H9 (cell line): ENCODE data around the gene ARF1. TPM values are rescaled to one million over a fixed set of nuclear protein-coding genes. Genes with fewer than 3 reads are reported as not detected.

Experiments used
- DNase-seq: peaks from one replicate; pipeline ENCODE4 v3.0.0-alpha.2; 2017
- H2AFZ ChIP-seq: one replicate; pipeline ENCODE4 v1.6.1; 2013; ENCODE audit warnings: mild to moderate bottlenecking, low read length, control low read depth, moderate library complexity
- H2AK5ac ChIP-seq: 2 replicates; pipeline ENCODE4 v1.6.1; 2013; ENCODE audit warnings: low read length, control low read depth, mixed read lengths; ENCODE audit not compliant: insufficient read length
- H2BK120ac ChIP-seq: one replicate; pipeline ENCODE4 v1.6.1; 2013; ENCODE audit warnings: low read depth, mild to moderate bottlenecking, low read length, control low read depth, inconsistent platforms; ENCODE audit not compliant: poor library complexity, severe bottlenecking
- H2BK12ac ChIP-seq: 2 replicates; pipeline ENCODE4 v1.6.1; 2013; ENCODE audit warnings: low read length, control low read depth, mixed read lengths, low read depth; ENCODE audit not compliant: insufficient read length
- H2BK15ac ChIP-seq: 2 replicates; pipeline ENCODE4 v1.6.1; 2013; ENCODE audit warnings: low read depth, low read length, control low read depth
- H2BK20ac ChIP-seq: one replicate; pipeline ENCODE4 v1.6.1; 2013; ENCODE audit warnings: low read depth, mild to moderate bottlenecking, low read length, control low read depth, inconsistent platforms; ENCODE audit not compliant: poor library complexity, severe bottlenecking
- H2BK5ac ChIP-seq: 2 replicates; pipeline ENCODE4 v1.6.1; 2013; ENCODE audit warnings: low read length, control low read depth, mixed read lengths; ENCODE audit not compliant: insufficient read length
- H3K14ac ChIP-seq: 2 replicates; pipeline ENCODE4 v1.6.1; 2013; ENCODE audit warnings: low read length, control low read depth; ENCODE audit not compliant: insufficient read depth
- H3K18ac ChIP-seq: 2 replicates; pipeline ENCODE4 v1.6.1; 2013; ENCODE audit warnings: low read depth, mild to moderate bottlenecking, mixed read lengths, low read length, control low read depth; ENCODE audit not compliant: insufficient read length
- H3K23ac ChIP-seq: 2 replicates; pipeline ENCODE4 v1.6.1; 2013; ENCODE audit warnings: low read length, control low read depth, mixed read lengths, low read depth; ENCODE audit not compliant: insufficient read length
- H3K23me2 ChIP-seq: 2 replicates; pipeline ENCODE4 v1.6.1; 2013; ENCODE audit warnings: low read depth, mild to moderate bottlenecking, mixed read lengths, low read length, control low read depth; ENCODE audit not compliant: insufficient read length, poor library complexity, severe bottlenecking
- H3K27ac ChIP-seq: 2 replicates; pipeline ENCODE4 v1.5.1; 2013; ENCODE audit warnings: low read length, control low read depth, mixed read lengths, low read depth; ENCODE audit not compliant: insufficient read length
- H3K27me3 ChIP-seq: 2 replicates; pipeline ENCODE4 v1.6.1; 2013; ENCODE audit warnings: low read length, control low read depth, inconsistent platforms; ENCODE audit not compliant: insufficient read depth
- H3K4ac ChIP-seq: 2 replicates; pipeline ENCODE4 v1.6.1; 2013; ENCODE audit warnings: low read depth, mild to moderate bottlenecking, control low read depth, inconsistent platforms, low read length, moderate library complexity
- H3K4me1 ChIP-seq: 2 replicates; pipeline ENCODE4 v1.6.1; 2013; ENCODE audit warnings: low read length, control low read depth, inconsistent platforms; ENCODE audit not compliant: insufficient read depth
- H3K4me2 ChIP-seq: 2 replicates; pipeline ENCODE4 v1.6.1; 2013; ENCODE audit warnings: low read length, control low read depth, mixed read lengths; ENCODE audit not compliant: insufficient read length, insufficient read depth
- H3K56ac ChIP-seq: 2 replicates; pipeline ENCODE4 v1.6.1; 2013; ENCODE audit warnings: low read depth, mild to moderate bottlenecking, mixed read lengths, low read length, control low read depth; ENCODE audit not compliant: insufficient read length
- H3K79me1 ChIP-seq: 2 replicates; pipeline ENCODE4 v1.6.1; 2013; ENCODE audit warnings: low read depth, mild to moderate bottlenecking, moderate library complexity, low read length, control low read depth, inconsistent platforms; ENCODE audit not compliant: insufficient read depth, poor library complexity, severe bottlenecking
- H3K79me2 ChIP-seq: 2 replicates; pipeline ENCODE4 v1.6.1; 2013; ENCODE audit warnings: low read length, control low read depth, inconsistent platforms; ENCODE audit not compliant: insufficient read depth
- H3K9ac ChIP-seq: 2 replicates; pipeline ENCODE4 v1.6.1; 2013; ENCODE audit warnings: low read length, control low read depth, mixed read lengths; ENCODE audit not compliant: insufficient read length; ENCODE audit errors: extremely low read depth
- H3K9me3 ChIP-seq: one replicate; pipeline ENCODE4 v1.6.1; 2013; ENCODE audit warnings: low read depth, low read length, inconsistent platforms; ENCODE audit not compliant: control insufficient read depth
- H3T11ph ChIP-seq: one replicate; pipeline ENCODE4 v1.6.1; 2013; ENCODE audit warnings: mild to moderate bottlenecking, low read length, control low read depth, inconsistent platforms
- H4K20me1 ChIP-seq: one replicate; pipeline ENCODE4 v1.6.1; 2013; ENCODE audit not compliant: control insufficient read depth, insufficient read length, insufficient read depth
- H4K5ac ChIP-seq: 2 replicates; pipeline ENCODE4 v1.6.1; 2013; ENCODE audit warnings: low read depth, mild to moderate bottlenecking, mixed read lengths, low read length, control low read depth; ENCODE audit not compliant: insufficient read length
- H4K8ac ChIP-seq: replicated peaks from 2 replicates; pipeline ENCODE4 v1.6.1; 2013; ENCODE audit warnings: low read length, control low read depth, mixed read lengths, low read depth; ENCODE audit not compliant: insufficient read length
- H4K91ac ChIP-seq: 2 replicates; pipeline ENCODE4 v1.6.1; 2013; ENCODE audit warnings: low read depth, mild to moderate bottlenecking, moderate library complexity, mixed read lengths, low read length, control low read depth; ENCODE audit not compliant: insufficient read length
- H3K27ac Mint-ChIP-seq, 3 experiments: 2 replicates in 2 of 3; 3 replicates in 1 of 3; pipeline ENCODE4 v1.8.0; 2020 to 2021; ENCODE audit warnings: mixed read lengths in 3 of 3, mild to moderate bottlenecking in 1 of 3, moderate library complexity in 1 of 3
- H3K27me3 Mint-ChIP-seq: 2 replicates; pipeline ENCODE4 v1.8.0; 2021; ENCODE audit warnings: low read depth, mild to moderate bottlenecking, moderate library complexity, mixed read lengths
- H3K36me3 Mint-ChIP-seq, 3 experiments: 2 replicates in 2 of 3; 3 replicates in 1 of 3; pipeline ENCODE4 v1.8.0; 2020 to 2021; ENCODE audit warnings: low read depth in 3 of 3, mixed read lengths in 3 of 3; ENCODE audit not compliant: insufficient read depth in 1 of 3
- H3K4me1 Mint-ChIP-seq, 2 experiments: 2 replicates each; pipeline ENCODE4 v1.8.0; 2020; ENCODE audit warnings: mixed read lengths in 2 of 2
- H3K4me3 Mint-ChIP-seq, 2 experiments: 2 replicates in 1 of 2; 3 replicates in 1 of 2; pipeline ENCODE4 v1.8.0; 2020 to 2021; ENCODE audit warnings: mild to moderate bottlenecking in 2 of 2, mixed read lengths in 2 of 2, moderate library complexity in 1 of 2
- H3K9me3 Mint-ChIP-seq, 2 experiments: 2 replicates in 1 of 2; 3 replicates in 1 of 2; pipeline ENCODE4 v1.8.0; 2020; ENCODE audit warnings: mild to moderate bottlenecking in 2 of 2, mixed read lengths in 2 of 2, moderate library complexity in 1 of 2
- WGBS: extraction: QIAGEN DNeasy Blood & Tissue Kit; methylation state at CpG from one replicate; pipeline ENCODE4 v1.1.7; 2013; ENCODE audit warnings: missing lambda C conversion rate, low lambda C conversion rate, mixed read lengths; ENCODE audit not compliant: insufficient read length; ENCODE audit errors: extremely low coverage; 5-methylcytosine and 5-hydroxymethylcytosine counted together
- total RNA-seq: library from RNA; stranded (reverse); gene quantifications from 2 replicates; pipeline ENCODE4 v1.2.1, GENCODE V29; 2021
- TF ChIP-seq, protein P1 (sequence below): fragments of 200-600 bp; sonication (generic); conservative IDR thresholded peaks from 3 replicates; pipeline ENCODE4 v1.8.0; 2021; ENCODE audit warnings: antibody characterized with exemption, mild to moderate bottlenecking

ARF1 gene
- total RNA-seq, 1 experiment from 2014 or later: 258 TPM

DNA sequence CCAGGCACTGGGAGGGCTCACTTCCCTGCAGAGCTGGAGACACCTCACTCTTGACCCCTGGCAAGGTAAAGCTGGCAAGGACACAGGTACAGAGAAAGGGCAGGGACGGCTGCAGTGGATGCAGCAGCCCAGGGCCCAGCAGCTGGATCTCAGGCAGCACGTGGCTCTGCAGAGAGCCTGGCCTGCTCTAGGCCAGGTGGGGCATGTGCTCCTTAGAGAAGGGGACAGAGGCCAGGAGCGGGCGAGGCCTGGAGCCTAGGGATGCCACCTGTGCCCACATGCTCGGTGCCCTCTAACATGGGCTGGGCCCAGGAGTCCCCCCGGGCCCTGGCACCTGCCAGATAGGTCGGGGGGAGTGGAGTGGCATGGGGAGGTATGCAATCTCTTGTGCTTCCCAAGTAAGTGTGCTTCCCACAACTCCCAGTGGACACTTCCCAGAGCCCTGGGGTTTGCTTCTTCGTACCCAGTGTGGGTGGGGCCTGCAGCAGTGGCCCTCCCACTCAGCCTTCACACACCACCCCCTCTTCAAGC is 45.7 kb upstream of the ARF1 start:
- Mint-ChIP-seq H3K4me1 (peaks cover 2 to 12% of the 10 kb centered on the region in 2 experiments; a peak in 3 of 4 replicates), H3K27ac (no peak overlapping the region), H3K27me3 (peaks cover 63% of the 10 kb centered on the region), H3K9me3 (peaks cover 4 to 5% of the 10 kb centered on the region in 2 experiments; a peak in 4 of 5 replicates), H3K4me3 (peak overlapping the region in 1 of 2 experiments; percentile 60; a peak in 2 of 5 replicates), H3K36me3 (no peaks in the 10 kb centered on the region; a peak in 1 of 7 replicates)
- peaks cover 5% of the 10 kb centered on the region for H3K23me2 ChIP-seq
- no peak overlapping the region for H3K4ac ChIP-seq
- no peak overlapping the region for H2AFZ ChIP-seq
- no peak overlapping the region for H4K5ac ChIP-seq
- H3K27ac ChIP-seq: no peak overlapping the region
- H3T11ph ChIP-seq: no peak overlapping the region
- H4K8ac ChIP-seq: no peak overlapping the region
- H2BK5ac ChIP-seq: no peak overlapping the region
- H3K79me1 ChIP-seq: no peaks in the 10 kb centered on the region
- H4K91ac ChIP-seq: no peak overlapping the region
- H3K4me2 ChIP-seq: no peak overlapping the region
- H3K23ac ChIP-seq: no peak overlapping the region
- no CpG with 5 or more reads among the region's 8 CpGs for WGBS
- no peaks in the 10 kb centered on the region for H3K79me2 ChIP-seq
- H3K4me1 ChIP-seq: no peaks in the 10 kb centered on the region
- H2BK12ac ChIP-seq: no peak overlapping the region
- H4K20me1 ChIP-seq: no peaks in the 10 kb centered on the region
- H2BK120ac ChIP-seq: no peak overlapping the region
- no peak overlapping the region for H2BK15ac ChIP-seq
- no peak overlapping the region for H2AK5ac ChIP-seq
- H2BK20ac ChIP-seq: no peak overlapping the region
- no peak overlapping the region for H3K9ac ChIP-seq
- TF ChIP-seq, protein P1, sequence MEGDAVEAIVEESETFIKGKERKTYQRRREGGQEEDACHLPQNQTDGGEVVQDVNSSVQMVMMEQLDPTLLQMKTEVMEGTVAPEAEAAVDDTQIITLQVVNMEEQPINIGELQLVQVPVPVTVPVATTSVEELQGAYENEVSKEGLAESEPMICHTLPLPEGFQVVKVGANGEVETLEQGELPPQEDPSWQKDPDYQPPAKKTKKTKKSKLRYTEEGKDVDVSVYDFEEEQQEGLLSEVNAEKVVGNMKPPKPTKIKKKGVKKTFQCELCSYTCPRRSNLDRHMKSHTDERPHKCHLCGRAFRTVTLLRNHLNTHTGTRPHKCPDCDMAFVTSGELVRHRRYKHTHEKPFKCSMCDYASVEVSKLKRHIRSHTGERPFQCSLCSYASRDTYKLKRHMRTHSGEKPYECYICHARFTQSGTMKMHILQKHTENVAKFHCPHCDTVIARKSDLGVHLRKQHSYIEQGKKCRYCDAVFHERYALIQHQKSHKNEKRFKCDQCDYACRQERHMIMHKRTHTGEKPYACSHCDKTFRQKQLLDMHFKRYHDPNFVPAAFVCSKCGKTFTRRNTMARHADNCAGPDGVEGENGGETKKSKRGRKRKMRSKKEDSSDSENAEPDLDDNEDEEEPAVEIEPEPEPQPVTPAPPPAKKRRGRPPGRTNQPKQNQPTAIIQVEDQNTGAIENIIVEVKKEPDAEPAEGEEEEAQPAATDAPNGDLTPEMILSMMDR: no peak
- H3K18ac ChIP-seq: no peak overlapping the region
- H3K9me3 ChIP-seq: no peaks in the 10 kb centered on the region
- H3K14ac ChIP-seq: no peak overlapping the region
- no peak overlapping the region for H3K56ac ChIP-seq
- DNase-seq: peak; percentile 30
- H3K27me3 ChIP-seq: peaks cover 30% of the 10 kb centered on the region; the same call in 1 of the 2 replicates
